HG03103 (cell line): ENCODE measurements around the gene BLOC1S2.
"Not testable (repeated sequence)": the region's sequence is repeated elsewhere in the genome, so short reads cannot be mapped to it uniquely, and the experiment has no call there.

Experiments used
- ATAC-seq: cut with Tn5 transposase; IDR thresholded peaks from one replicate; pipeline ENCODE4 v1.9.1; 2021; ENCODE audit warnings: low read depth; ENCODE audit not compliant: unreplicated experiment

BLOC1S2 gene

DNA sequence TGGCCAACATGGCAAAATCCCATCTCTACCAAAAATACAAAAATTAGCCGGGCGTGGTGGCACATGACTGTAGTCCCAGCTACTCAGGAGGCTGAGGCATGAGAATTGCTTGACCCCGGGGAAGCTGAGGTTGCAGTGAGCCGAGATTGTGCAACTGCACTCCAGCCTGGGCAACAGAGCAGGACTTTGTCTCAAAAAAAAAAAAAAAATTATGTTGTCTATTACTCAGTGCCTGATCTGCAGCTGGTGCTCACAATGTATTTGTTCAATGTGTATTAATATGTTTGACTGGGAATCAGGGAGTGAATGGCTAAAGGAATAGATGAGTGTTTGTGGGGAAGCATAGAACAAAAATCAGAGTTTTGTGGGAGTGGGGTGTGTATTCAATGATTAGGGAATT lies 5.8 kb upstream of the BLOC1S2 start:
- ATAC-seq: not testable (repeated sequence)

DNA sequence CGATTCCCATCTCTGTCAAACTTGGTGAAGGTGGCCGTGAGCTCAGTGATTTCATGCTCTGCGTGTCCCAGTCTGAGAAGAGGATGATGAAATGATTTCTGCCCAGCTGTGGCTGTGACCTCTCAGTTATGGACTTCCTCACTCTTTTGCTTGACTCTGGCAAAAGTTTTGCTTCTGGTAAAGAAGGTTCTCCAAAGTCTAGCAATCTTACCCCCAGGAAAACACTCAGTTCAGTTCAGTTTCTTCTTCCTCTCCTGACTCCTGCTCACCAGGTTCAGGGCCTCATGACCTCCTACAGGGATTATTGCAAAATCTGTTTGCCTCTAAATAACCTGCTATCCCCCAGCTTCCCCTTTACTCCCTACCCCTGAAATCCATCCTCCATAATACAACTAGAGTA lies 4.9 kb upstream of the BLOC1S2 start:
- ATAC-seq: no peak

DNA sequence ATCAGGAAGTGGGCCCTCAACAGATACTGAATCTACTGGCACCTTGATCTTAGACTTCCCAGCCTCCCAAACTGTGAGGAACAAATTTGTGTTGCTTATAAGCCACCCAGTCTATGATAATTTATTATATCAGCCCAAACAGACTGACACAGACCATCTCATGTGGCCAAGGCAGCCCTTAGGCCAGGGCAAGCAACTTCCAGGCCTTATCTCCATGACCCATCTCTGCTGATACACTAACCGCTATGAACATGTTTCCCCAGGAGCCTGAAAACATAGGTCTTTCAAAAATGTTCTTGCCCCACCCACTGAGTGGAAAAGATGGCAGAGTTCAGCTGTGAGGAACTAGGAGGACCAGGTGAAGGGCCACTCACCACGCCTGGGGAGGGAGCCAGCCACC lies 3.2 kb upstream of the BLOC1S2 start:
- ATAC-seq: no peak

DNA sequence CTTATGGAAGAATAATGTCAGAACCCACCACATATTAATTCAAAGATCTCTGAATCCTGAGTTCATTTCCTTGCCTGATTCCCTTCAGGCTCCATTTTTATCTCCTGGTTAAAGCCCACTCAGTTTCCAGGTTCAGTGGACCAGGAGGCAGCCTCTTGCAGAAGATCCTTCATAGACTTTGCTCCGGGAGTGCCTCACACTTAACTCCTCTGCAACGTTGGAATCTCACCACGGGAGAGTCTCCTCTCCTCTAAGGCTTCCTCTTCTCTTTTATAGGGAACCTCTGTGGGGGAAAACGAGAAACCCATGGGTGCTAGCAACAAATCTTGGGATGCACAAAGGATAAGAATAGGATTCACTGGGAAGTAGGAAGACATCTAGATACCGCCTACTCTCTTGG lies 1.7 kb upstream of the BLOC1S2 start:
- ATAC-seq: no peak

DNA sequence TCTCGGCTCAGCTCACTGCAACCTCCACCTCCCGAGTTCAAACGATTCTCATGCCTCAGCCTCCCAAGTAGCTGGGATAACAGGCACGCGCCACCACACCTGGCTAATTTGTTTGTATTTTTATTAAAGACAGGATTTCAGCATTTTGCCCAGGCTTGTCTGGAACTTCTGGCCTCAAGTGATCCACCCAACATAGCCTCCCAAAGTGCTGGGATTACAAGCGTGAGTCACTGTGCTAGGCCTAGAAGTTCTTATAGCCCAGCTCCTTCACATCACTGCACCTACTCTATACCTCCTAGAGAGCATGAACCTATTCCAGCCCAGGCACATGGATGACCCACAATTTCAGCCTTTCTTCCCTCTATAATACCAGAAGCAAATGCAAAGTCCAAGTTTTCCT lies 1.3 kb upstream of the BLOC1S2 start:
- no peak for ATAC-seq

DNA sequence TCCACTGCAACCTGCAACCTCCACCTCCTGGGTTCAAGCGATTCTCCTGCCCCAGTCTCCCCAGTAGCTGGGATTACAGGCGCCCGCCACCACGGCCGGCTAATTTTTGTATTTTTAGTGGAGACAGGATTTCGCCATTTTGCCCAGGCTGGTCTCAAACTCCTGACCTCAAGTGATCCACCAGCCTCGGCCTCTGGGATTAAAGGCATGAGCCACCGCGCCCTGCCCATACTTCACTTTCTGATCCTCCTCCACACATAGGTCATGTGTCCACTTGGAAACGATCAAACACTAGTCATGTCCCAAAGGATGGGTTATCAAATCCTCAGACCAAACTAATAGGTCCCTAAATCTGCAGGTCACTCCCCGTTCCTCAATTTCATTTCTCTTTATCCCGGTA lies 1.2 kb downstream of the BLOC1S2 start:
- ATAC-seq: not testable (repeated sequence)

DNA sequence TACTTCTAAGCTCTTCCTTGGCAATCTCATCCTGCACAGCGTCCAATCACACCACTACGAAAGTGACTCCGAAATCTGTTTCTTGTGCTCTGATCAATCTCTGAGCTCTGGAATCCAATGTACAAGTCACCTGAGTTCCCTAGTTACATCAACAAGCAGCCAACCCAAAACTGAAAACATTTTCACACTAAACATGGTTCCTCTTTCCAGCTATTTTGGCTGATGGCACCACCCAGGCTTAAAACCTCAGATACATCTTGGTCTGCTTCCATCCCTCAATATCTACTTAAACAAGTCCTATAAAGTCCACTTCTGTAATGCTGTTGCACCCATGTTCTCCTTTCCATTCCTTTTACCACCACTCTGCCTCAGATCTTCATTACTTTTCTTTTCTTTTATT lies 3.6 kb downstream of the BLOC1S2 start:
- no peak for ATAC-seq

DNA sequence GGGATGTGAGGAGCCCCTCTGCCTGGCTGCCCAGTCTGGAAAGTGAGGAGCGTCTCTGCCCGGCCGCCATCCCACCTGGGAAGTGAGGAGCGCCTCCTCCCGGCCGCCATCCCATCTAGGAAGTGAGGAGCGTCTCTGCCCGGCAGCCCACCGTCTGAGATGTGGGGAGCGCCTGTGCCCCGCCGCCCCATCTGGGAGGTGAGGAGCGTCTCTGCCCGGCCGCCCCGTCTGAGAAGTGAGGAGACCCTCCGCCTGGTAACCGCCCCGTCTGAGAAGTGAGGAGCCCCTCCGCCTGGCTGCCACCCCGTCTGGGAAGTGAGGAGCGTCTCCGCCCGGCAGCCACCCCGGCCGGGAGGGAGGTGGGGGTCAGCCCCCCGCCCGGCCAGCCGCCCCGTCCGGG lies 9.5 kb downstream of the BLOC1S2 start:
- not testable (repeated sequence) for ATAC-seq

DNA sequence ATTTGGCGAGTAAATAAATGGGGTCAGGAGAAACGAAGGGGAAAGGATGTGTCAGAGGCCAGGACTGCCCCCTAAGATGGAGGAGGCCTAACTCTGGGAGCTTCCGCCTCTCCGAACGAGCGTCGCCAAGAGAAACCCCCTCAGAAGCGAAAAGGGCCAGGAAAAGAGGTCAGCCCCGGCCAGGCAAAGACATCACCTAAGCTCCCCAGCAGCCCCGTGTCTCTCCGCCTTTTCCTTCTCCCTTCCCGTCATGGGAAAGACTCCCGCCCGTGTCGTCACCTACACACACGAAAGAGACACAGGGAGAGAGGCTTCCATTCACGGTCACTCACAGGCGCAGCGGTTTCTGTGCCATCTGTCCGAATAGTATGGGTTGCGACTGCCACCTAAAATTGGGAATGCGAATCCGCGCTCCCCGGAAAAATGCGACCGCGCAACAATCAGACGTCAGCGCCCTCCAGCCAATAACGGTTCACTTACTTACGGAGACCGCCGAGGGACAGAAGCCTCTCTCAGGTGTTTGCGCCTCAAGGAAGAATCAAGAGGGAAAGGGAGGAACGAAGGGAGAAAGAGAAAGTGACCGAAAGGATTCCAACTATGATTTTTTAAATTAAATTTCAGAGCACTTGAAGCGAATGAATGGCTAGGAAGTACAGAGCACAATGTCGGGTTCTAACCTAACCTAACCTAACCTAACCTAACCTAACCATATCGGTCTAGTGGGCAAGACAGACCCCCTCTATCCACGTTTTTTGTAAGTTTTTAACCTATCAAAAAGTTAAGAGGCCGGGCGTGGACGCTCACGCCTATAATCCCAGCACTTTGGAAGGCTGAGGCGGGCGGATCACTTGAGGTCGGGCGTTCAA lies 19.0 kb downstream of the BLOC1S2 start, which contains the start of gene CWF19L1:
Gene CWF19L1 (minus strand): TSS at position 400 of the 866 bp plus-strand sequence. CDS start 45 bp downstream, at position 355.
- peak; percentile 64 for ATAC-seq

DNA sequence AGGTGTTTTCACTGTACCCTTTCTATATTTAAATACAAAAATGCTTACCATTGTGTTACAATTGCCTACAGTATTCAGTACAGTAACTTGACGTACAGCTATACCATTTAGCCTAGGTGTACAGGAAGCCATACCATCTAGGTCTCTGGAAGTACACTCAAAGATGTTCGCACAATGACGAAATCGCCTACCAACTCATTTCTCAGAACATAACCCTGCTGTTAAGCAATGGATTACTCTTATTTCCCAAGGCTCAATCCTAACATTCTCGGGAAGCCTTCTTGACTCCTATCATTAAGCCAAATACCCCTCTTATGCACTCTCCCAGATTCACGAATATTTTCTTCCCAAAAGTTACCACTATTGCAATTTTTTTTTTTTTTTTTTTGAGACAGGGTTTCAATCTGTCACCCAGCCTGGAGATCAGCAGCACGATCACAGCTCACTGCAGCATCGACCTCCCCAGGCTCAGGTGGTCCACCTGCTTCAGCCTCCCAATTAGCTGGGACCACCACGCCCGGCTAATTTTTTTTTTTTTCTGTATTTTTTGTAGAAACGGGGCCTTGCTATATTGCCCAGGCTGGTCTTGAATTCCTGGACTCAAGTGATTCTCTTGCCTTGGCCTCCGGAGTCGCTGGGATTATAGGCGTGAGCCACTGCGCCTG lies 20.5 kb downstream of the BLOC1S2 start:
- ATAC-seq: no peak

DNA sequence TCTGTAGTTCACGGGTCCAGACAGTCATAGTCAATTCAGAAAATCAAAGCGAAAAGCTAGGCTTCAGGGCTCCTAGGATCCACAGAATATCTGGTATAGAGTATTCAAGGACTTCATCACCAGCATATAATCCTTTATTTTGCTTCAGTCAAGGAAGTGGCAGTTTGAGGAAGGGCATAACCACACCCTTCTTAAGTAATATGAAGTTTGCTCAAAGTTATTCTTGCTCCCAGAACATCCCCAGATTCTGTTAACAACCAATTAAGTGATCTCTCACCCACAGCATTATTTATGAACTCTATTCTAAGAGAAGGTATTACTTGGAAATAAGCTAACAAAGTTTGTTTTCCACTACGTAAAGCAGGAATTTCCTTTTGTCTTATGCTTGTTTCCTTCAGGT lies 32.3 kb downstream of the BLOC1S2 start:
- ATAC-seq: no peak

DNA sequence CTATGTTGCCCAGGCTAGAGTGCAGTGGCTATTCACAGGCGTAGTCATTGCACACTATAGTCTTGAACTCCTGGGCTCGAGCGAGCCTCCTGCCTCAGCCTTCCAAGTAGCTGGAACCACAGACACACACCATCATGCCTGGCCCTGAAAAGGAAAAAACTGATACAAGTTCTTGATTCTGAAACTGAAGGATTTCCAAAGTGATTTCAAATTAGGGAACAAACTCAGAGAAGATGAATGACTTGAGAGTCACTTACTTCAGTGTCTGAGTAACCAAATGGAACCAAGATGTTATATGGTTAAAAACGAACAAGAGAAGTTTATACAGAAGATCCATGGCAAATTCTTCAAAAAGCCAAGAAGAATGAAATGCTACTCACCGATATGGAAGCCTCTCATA lies 33.4 kb downstream of the BLOC1S2 start:
- no peak for ATAC-seq

DNA sequence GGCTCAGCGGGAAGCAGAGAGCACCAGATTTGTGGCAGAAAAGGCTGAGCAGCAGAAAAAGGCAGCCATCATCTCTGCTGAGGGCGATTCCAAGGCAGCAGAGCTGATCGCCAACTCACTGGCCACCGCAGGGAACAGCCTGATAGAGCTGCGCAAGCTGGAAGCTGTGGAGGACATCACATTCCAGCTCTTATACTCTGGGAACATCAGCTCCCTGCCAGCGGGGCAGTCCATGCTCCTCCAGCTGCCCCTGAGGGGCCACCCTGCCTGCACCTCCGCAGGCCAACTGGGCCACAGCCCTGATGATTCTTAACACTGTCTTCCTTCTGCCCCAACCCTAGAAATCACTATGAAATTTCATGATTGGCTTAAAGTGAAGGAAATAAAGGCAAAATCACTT lies 37.7 kb downstream of the BLOC1S2 start:
- ATAC-seq: no peak

DNA sequence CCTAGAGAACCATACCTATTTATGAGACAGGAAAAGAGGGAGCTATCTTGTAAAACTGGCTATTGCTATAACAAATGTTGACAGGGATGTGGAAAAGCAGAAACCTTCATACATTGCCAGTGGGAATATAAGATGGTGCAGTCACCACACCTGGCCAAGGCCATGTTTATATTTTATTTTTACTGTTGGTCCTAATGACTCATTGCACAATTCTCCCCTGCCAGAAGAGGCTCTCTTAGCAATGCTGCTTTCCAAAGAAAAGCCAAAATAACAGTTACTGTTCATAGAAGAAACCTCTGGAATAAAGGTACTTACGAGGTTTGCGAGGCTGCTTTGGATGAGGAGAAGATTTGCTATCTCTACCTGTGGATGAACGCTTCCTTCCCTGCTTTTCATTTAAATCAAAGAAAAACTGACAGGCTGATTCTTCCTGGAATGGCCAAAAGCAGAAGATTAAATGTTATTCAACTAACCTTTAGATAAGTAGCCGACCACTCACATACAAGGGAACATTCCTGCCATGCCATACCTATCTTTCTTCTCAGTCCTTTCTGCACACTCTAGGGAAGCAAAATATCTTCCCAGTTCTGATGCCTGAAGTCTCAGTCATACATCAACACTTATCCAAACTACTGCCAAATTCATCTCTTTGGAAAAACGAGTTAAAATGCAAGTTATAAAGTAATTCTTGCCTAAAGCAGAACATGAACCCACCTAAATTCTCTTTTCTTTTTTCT lies 40.8 kb downstream of the BLOC1S2 start:
- ATAC-seq: no peak

DNA sequence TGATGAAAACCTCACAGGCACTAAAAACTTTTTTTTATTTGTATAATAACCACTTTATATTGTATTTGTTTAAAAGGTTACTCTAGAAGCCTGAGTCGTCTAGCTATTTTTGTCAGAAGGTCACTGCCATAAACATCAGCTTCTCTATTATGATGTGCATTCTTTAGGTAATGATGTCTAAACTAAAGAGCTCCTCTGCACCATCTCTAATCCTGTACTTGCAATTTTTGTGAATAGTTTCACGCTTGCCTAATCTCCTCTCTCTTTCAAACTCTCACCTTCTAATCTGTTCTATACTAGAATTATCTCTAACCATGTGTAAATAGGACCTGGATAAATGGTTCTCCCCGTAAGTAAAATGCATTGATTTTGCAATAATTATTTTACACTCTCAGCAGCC lies 46.6 kb downstream of the BLOC1S2 start:
- ATAC-seq: no peak

DNA sequence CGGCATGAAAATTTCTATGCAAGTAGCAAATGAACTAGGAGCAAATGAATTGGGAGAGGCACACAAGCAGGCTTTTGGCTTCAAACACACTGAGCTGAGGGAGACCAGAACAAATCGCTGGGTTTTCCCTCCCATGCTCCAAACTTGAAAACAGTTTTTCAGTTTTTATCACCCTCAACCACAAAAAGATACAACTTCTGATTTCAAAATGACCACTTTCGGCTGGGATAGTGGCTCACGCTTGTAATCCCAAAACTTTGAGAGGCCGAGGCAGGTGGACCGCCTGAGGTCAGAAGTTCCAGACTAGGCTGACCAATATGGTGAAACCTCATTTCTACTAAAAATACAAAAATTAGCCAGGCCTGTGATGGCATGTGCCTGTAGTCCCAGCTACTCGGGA lies 48.1 kb downstream of the BLOC1S2 start:
- no peak for ATAC-seq

DNA sequence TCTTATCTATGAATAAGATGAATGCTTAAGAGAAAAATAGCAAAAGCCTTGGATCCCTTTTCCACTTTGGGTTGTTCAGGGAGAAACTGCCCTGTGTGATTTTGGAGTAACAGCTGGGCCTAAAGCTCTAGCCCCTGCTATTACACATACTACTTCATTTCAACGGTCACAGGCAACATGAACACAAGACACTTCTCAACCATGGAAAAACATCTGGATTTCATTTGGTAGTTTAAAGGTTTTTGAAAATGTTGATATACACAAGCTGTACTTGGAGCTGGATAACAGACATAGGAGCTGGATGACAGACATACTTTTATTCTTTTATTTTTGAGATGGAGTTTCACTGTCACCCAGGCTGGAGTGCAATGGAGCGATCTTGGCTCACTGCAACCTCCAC lies 54.4 kb downstream of the BLOC1S2 start:
- ATAC-seq: no peak

DNA sequence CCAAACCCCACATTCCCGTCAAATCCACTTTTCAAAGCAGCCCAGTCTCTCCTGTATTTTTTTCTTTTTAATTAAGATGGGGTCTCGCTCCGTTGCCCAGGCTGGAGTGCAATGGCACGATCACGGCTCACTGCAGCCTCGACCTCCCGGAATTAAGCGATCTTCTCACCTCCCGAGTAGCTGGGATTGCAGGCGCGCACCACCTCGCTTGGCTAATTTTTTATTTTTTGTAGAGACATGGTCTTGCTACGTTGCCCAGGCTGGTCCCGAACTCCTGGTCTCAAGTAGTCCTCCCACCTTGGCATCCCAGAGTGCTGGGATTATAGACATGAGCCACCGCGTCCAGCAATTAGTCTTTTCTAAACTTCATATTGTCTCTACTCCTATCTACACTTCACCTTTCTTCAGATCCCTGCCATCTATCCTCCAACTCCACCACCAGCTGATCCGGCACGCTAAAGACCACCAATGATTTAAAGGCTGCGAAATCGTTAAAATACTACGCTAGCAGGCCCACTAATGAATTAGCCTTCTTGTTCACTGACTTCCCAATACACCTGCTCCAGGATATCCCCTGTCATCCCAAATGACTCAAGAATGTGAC lies 56.6 kb downstream of the BLOC1S2 start:
- no peak for ATAC-seq

DNA sequence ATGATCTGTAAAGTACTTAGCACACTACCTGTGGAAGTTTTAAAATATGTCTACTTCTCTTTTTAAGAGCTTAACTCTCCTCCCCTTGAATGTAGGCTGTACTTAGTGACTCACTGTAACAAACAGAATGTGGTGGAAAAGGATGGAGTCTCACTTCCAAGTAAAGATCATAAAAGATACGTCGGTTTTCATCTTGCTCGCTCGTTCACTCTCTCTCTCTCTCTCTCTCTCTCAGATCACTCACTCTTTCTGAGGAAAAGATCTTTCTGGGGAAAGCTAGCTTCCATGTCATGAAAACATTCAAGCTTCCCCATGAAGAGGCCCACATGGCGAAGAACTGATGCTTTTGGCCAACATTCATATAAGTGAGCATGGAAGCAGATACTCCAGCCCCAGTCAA lies 62.6 kb downstream of the BLOC1S2 start:
- no peak for ATAC-seq
